DOHH2 (cell line): ENCODE results near the gene KIF22.

Experiments used
- EZH2phosphoT487 ChIP-seq: fragments of 200-600 bp; sonication (generic); IDR thresholded peaks from 2 replicates; pipeline ENCODE4 v1.6.1; 2017; ENCODE audit warnings: borderline replicate concordance, mild to moderate bottlenecking, antibody characterized with exemption, low read length, moderate library complexity, mixed read lengths
- TF ChIP-seq, protein P1 (sequence below): fragments of 200-600 bp; sonication (generic); IDR thresholded peaks from one replicate; pipeline ENCODE4 v1.5.1; 2014; ENCODE audit warnings: antibody characterized with exemption, mild to moderate bottlenecking, low read depth, low read length; ENCODE audit not compliant: poor library complexity, severe bottlenecking

DNA sequence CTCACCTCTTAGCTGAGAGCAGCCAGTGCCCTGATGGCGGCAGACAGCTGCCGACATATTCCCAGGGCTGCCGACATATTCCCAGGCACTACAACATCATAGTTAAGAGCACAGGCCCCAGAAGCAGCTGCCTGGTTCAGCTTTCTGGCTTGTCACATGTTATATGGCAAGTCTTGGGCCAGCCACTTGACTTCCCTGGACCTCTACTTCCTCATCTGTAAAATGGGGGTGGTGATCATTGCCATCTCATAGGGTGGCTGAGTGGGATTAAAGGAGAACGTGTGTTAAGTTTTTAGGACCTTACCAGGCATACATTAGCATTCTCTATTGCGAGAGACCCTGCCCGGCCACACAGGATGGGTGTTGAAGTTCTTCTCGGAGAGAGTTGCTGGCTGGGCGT, 53.4 kb downstream of the KIF22 start:
- TF ChIP-seq, protein P1, sequence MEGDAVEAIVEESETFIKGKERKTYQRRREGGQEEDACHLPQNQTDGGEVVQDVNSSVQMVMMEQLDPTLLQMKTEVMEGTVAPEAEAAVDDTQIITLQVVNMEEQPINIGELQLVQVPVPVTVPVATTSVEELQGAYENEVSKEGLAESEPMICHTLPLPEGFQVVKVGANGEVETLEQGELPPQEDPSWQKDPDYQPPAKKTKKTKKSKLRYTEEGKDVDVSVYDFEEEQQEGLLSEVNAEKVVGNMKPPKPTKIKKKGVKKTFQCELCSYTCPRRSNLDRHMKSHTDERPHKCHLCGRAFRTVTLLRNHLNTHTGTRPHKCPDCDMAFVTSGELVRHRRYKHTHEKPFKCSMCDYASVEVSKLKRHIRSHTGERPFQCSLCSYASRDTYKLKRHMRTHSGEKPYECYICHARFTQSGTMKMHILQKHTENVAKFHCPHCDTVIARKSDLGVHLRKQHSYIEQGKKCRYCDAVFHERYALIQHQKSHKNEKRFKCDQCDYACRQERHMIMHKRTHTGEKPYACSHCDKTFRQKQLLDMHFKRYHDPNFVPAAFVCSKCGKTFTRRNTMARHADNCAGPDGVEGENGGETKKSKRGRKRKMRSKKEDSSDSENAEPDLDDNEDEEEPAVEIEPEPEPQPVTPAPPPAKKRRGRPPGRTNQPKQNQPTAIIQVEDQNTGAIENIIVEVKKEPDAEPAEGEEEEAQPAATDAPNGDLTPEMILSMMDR = no peak
- no peak for TF ChIP-seq EZH2phosphoT487
